Activated CD4-positive, alpha-beta T cell treated with anti-CD3 and anti-CD28 coated beads, Interleukin-2, amount 50 U/mL, for 4 hours (primary cell): ENCODE data around the gene UBQLN2.
A peak's percentile ranks its signal among the peaks of the same experiment; 100 is the strongest.
"Not testable (repeated sequence)": the region's sequence is repeated elsewhere in the genome, so short reads cannot be mapped to it uniquely, and the experiment has no call there.

Source experiments
- DNase-seq, 2 experiments: peaks; one replicate each; pipeline ENCODE4 v3.0.0-alpha.2; 2020

The UBQLN2 gene

DNA sequence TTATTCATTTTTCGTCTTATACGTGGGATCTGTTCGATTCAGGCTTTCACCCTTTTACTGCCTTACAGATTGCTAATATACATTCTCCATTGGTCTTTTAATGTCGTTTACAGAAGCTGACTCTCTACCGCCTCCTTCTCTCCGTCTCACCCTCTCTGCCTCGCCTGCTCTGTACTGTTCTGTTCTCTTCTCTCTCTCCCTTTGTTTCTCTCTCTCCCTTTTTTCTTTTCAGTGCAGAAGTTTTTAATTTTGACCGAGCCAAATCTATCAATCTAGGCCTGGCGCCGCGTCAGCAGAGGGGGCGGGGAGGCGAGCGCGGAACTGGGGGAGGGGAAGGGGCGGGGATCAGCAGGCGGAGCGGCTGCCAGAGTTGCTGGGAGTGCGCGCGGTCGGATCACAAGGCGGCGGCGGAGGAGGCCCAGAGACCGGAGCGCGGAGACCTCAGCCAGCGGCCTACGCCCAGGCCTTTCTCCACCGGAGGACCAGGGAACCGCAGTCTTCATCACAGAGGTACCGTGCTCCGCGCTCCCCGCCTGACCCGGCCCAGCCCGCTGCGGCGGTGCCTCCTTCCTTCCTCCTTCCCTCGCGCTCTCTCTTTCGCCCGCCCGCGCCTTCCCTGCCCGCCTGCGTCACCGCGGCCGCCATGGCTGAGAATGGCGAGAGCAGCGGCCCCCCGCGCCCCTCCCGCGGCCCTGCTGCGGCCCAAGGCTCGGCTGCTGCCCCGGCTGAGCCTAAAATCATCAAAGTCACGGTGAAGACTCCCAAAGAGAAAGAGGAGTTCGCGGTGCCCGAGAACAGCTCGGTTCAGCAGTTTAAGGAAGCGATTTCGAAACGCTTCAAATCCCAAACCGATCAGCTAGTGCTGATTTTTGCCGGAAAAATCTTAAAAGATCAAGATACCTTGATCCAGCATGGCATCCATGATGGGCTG is at the start of gene UBQLN2:
TSS of gene UBQLN2 (plus strand) at position 397 of the 931 bp plus-strand sequence. CDS start at position 644, 247 bp downstream.
- peak; percentile 73 to 75 for DNase-seq

GRCh38 chrX:56519642-56520041 is 43.8 kb upstream of the UBQLN2 start:
- no peak for DNase-seq

GRCh38 chrX:56529482-56530007 is 33.9 kb upstream of the UBQLN2 start:
- DNase-seq = not testable (repeated sequence)

GRCh38 chrX:56530011-56530410 is 33.4 kb upstream of the UBQLN2 start:
- DNase-seq = no peak

- no peak for DNase-seq
Measured at GRCh38 chrX:56550667-56551066, 12.8 kb upstream of the UBQLN2 start.

- DNase-seq = no peak
Measured at GRCh38 chrX:56554870-56555269, 8.6 kb upstream of the UBQLN2 start.

DNA sequence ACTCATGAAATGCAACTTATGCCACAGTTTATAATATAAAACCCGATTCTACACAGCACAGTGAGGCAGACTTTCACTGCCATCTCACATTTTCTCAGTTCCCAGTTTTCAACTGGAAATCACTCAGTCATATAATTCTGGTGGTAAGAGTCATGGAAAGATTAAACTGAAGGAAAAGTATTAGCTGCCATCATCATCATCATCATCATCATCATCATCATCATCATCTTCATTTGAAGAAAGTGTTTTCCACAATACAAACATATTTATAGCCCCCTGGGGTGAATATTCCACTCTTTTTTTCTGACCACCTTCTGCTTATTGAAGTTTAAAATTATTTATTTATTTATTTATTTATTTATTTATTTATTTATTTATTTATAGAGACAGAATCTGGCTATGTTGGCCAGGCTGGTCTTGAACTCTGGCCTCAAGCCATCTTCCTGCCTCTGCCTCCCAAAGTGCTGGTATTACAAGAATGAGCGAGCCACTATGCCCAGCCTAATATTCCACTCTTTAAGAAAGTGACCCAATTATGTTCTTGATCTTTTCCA is 6.0 kb upstream of the UBQLN2 start:
- no peak for DNase-seq

DNA sequence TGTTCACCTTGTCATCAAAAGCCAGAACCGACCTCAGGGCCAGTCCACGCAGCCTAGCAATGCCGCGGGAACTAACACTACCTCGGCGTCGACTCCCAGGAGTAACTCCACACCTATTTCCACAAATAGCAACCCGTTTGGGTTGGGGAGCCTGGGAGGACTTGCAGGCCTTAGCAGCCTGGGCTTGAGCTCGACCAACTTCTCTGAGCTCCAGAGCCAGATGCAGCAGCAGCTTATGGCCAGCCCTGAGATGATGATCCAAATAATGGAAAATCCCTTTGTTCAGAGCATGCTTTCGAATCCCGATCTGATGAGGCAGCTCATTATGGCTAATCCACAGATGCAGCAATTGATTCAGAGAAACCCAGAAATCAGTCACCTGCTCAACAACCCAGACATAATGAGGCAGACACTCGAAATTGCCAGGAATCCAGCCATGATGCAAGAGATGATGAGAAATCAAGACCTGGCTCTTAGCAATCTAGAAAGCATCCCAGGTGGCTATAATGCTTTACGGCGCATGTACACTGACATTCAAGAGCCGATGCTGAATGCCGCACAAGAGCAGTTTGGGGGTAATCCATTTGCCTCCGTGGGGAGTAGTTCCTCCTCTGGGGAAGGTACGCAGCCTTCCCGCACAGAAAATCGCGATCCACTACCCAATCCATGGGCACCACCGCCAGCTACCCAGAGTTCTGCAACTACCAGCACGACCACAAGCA is 898 bp downstream of the UBQLN2 start:
- DNase-seq = no peak

DNA sequence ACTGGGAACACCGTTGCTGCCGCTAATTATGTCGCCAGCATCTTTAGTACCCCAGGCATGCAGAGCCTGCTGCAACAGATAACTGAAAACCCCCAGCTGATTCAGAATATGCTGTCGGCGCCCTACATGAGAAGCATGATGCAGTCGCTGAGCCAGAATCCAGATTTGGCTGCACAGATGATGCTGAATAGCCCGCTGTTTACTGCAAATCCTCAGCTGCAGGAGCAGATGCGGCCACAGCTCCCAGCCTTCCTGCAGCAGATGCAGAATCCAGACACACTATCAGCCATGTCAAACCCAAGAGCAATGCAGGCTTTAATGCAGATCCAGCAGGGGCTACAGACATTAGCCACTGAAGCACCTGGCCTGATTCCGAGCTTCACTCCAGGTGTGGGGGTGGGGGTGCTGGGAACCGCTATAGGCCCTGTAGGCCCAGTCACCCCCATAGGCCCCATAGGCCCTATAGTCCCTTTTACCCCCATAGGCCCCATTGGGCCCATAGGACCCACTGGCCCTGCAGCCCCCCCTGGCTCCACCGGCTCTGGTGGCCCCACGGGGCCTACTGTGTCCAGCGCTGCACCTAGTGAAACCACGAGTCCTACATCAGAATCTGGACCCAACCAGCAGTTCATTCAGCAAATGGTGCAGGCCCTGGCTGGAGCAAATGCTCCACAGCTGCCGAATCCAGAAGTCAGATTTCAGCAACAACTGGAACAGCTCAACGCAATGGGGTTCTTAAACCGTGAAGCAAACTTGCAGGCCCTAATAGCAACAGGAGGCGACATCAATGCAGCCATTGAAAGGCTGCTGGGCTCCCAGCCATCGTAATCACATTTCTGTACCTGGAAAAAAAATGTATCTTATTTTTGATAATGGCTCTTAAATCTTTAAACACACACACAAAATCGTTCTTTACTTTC is 1.8 kb downstream of the UBQLN2 start:
- DNase-seq = no peak

- DNase-seq = no peak
Measured at GRCh38 chrX:56569378-56570057, 6.1 kb downstream of the UBQLN2 start.

DNA sequence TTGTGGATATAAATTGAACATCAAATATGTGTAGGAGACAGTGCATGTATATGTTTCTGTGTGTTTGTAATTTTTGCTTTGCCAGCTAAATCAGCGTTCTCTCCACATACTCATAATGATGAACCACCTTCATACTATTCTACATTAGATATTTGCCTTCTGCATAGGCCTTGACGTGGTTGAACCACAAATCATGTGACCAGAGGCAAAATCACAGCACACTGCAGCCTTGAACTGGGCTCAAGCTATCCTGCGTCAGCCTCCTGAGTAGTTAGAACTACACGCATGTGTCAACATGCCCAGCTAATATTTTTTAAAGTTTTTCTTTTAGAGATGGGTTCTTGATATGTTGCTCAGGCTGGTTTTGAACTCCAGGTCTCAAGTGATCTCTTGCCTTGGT is 9.5 kb downstream of the UBQLN2 start:
- DNase-seq = no peak

GRCh38 chrX:56574861-56575260 is 11.4 kb downstream of the UBQLN2 start:
- no peak for DNase-seq

GRCh38 chrX:56576721-56577120 is 13.3 kb downstream of the UBQLN2 start:
- no peak for DNase-seq

- no peak for DNase-seq
Measured at GRCh38 chrX:56588397-56589188, 25.2 kb downstream of the UBQLN2 start.

- not testable (repeated sequence) for DNase-seq
Measured at GRCh38 chrX:56591830-56592229, 28.4 kb downstream of the UBQLN2 start.

DNA sequence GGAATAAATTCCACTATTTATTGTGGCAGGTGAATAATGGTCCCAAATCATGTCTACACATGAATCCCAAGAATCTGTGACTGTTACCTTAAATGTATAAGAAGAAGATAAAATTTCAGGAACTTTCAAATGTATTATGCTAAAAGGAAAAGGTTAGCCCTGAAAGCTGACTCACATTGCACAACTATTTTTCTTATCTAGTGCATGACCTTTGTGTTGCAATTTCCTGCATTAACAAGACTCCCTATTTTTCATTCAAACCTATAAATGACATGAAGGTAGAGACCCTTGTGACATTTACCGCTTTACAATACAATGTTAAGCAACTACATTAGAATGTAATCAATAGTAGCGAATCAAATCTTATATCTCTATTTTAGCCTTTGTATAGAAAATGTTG is 36.7 kb downstream of the UBQLN2 start:
- DNase-seq = no peak

DNA sequence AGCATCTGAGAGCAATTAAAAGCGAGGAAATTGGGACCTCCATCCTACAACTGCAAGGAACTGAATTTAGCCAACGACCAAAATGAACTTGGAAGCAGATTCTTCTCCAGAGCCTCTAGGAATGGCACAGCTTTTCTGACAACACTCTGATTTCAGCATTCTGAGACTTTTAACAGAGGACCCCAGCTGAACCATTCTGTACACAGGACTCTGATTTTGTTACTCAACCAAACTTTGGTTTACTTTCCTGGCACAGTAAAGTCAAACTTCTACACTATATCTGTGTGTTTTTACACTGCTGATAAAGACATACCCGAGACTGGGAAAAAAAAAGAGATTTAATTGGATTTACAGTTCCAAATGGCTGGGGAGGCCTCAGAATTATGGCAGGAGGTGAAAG is 37.6 kb downstream of the UBQLN2 start:
- DNase-seq = no peak

GRCh38 chrX:56615282-56615681 is 51.9 kb downstream of the UBQLN2 start:
- DNase-seq = no peak
